Measurements from ENCODE around the gene CEL.
"Not testable (repeated sequence)": the region's sequence is repeated elsewhere in the genome, so short reads cannot be mapped to it uniquely, and the experiment has no call there.

The CEL gene

GRCh38 chr9:133063159-133063499 lies 1.3 kb downstream of the CEL start:
- in situ Hi-C loops (cut with MboI; ENCODE audit: low sequenced_read_pairs) = no loop called here

GRCh38 chr9:133063500-133064231 lies 1.9 kb downstream of the CEL start:
- in situ Hi-C loops (cut with MboI; ENCODE audit: low sequenced_read_pairs) = no loop called here

GRCh38 chr9:133064241-133065069 lies 2.7 kb downstream of the CEL start:
- in situ Hi-C loops (cut with MboI; ENCODE audit: low sequenced_read_pairs) = no loop called here

- in situ Hi-C loops (cut with MboI; ENCODE audit: low sequenced_read_pairs) = no loop called here
Observed at GRCh38 chr9:133065070-133065388, 3.2 kb downstream of the CEL start.

- in situ Hi-C loops (cut with MboI; ENCODE audit: low sequenced_read_pairs) = no loop called here
Observed at GRCh38 chr9:133066181-133066983, 4.6 kb downstream of the CEL start.

- in situ Hi-C loops (cut with MboI; ENCODE audit: low sequenced_read_pairs) = no loop called here
Observed at GRCh38 chr9:133067006-133067405, 5.2 kb downstream of the CEL start.

GRCh38 chr9:133067813-133068212 lies 6.0 kb downstream of the CEL start:
- in situ Hi-C loops (cut with MboI; ENCODE audit: low sequenced_read_pairs) = no loop called here

- in situ Hi-C loops (cut with MboI; ENCODE audit: low sequenced_read_pairs) = not testable (repeated sequence)
Observed at GRCh38 chr9:133068431-133068830, 6.7 kb downstream of the CEL start.

GRCh38 chr9:133070500-133070961 lies 8.8 kb downstream of the CEL start:
- in situ Hi-C loops (cut with MboI; ENCODE audit: low sequenced_read_pairs) = not testable (repeated sequence)

- in situ Hi-C loops (cut with MboI; ENCODE audit: low sequenced_read_pairs) = not testable (repeated sequence)
Observed at GRCh38 chr9:133070985-133071384, 9.2 kb downstream of the CEL start.

GRCh38 chr9:133071484-133072150 lies 9.8 kb downstream of the CEL start:
- in situ Hi-C loops (cut with MboI; ENCODE audit: low sequenced_read_pairs) = no loop called here

GRCh38 chr9:133072210-133072609 lies 10.4 kb downstream of the CEL start:
- in situ Hi-C loops (cut with MboI; ENCODE audit: low sequenced_read_pairs) = not testable (repeated sequence)

- in situ Hi-C loops (cut with MboI; ENCODE audit: low sequenced_read_pairs) = no loop called here
Observed at GRCh38 chr9:133073086-133074014, 11.6 kb downstream of the CEL start.

GRCh38 chr9:133074111-133074651 lies 12.4 kb downstream of the CEL start:
- in situ Hi-C loops (cut with MboI; ENCODE audit: low sequenced_read_pairs) = no loop called here

GRCh38 chr9:133075925-133076630 lies 14.3 kb downstream of the CEL start:
- in situ Hi-C loops (cut with MboI; ENCODE audit: low sequenced_read_pairs) = no loop called here

GRCh38 chr9:133076691-133077090 lies 14.9 kb downstream of the CEL start:
- in situ Hi-C loops (cut with MboI; ENCODE audit: low sequenced_read_pairs) = no loop called here

- in situ Hi-C loops (cut with MboI; ENCODE audit: low sequenced_read_pairs) = no loop called here
Observed at GRCh38 chr9:133078486-133078885, 16.7 kb downstream of the CEL start.

GRCh38 chr9:133080161-133080560 lies 18.4 kb downstream of the CEL start:
- in situ Hi-C loops (cut with MboI; ENCODE audit: low sequenced_read_pairs) = no loop called here
